ENCODE results near the gene OR7G3.

DNA sequence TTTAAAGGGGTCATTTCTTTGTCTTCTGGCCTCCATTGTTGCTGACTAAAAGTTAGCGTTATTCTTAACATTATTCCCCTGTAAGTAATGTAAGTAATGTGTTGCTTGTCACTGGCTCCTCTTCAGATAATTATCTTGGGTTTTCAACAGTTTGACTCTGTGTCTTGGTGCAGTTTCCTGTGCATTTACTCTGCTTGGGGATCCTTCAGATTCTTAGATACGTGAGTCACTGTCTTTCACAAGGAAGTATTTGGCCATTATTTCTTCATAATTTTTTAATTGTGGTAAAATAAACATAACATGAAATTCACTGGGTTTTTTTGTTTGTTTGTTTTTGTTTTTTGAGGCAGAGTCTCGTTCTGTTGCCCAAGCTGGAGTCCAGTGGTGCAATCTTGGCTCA, 38.5 kb upstream of the OR7G3 start:
- no peak for TF ChIP-seq POLR2A (IDR thresholded peaks at IDR 0.05)
- TF ChIP-seq EP300 (IDR thresholded peaks at IDR 0.05) = no peak
- no peak for TF ChIP-seq CTCF (IDR thresholded peaks at IDR 0.05)
- no peak for TF ChIP-seq POLR2AphosphoS5 (IDR thresholded peaks at IDR 0.05)
